ENCODE data around the gene CGNL1. TPM values are rescaled to one million over a fixed set of nuclear protein-coding genes. Genes with fewer than 3 reads are reported as not detected.

The CGNL1 gene
- total RNA-seq, 1 experiment from 2014 or later = 0.31 TPM

DNA sequence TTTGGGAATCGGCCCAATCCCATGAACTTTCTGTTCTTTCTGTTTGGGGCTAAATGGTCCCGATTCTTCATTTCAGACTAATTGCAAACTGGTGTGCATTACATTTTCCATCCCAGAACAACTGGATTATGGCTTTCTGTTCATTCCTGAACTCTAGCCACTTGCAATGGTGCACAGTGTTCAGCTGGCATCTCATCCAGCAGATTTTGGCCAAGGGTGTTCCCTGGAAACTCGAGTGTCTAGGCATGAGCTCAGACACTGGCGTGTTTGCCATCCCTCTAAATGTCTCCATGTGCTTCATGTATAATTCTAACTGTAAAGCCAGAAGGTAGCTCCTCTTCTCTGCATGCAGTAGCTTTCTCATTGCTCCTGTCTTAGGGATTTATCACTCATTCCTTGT, 118.3 kb downstream of the CGNL1 start:
- no peaks in the 10 kb centered on the region for H3K79me2 ChIP-seq (ENCODE audit: low read depth)
- intact Hi-C loops (cut with micrococcal nuclease; ENCODE audit: unreplicated experiment) = no loop called here
- H3K36me3 ChIP-seq (ENCODE audit: low read depth) = no peaks in the 10 kb centered on the region
- no peaks in the 10 kb centered on the region for H3K9me3 ChIP-seq (ENCODE audit: insufficient read depth, low read depth)
- ChIA-PET POLR2A (ENCODE audit: unreplicated experiment) (interaction anchor here (0.6 kb wide), 1 partner anchor 48 kb away, joined by 17 read pairs; no protein-coding TSS in a partner anchor), CTCF (no interaction called here)
- no TSS peak for BruUV-seq (replicated peaks)
- H3K4me3 ChIP-seq = no peak overlapping the region
- no peak overlapping the region for H3K27ac ChIP-seq
- no peaks in the 10 kb centered on the region for H3F3A ChIP-seq (ENCODE audit: insufficient read depth, low read depth)
- no peaks in the 10 kb centered on the region for H3K4me1 ChIP-seq (replicated peaks; ENCODE audit: insufficient read depth)
- no peak overlapping the region for H2AFZ ChIP-seq
- H3K4me2 ChIP-seq = no peak overlapping the region
- no peaks in the 10 kb centered on the region for H4K20me1 ChIP-seq (ENCODE audit: insufficient read depth)
- H3K9me2 ChIP-seq (ENCODE audit: insufficient read depth) = no peaks in the 10 kb centered on the region
- no peaks in the 10 kb centered on the region for H3K27me3 ChIP-seq (ENCODE audit: insufficient read depth, low read depth)
- no peak for DNase-seq
- no peak for TF ChIP-seq EZH2 (IDR thresholded peaks at IDR 0.05; ENCODE audit: low read depth)
- TF ChIP-seq, protein P1, sequence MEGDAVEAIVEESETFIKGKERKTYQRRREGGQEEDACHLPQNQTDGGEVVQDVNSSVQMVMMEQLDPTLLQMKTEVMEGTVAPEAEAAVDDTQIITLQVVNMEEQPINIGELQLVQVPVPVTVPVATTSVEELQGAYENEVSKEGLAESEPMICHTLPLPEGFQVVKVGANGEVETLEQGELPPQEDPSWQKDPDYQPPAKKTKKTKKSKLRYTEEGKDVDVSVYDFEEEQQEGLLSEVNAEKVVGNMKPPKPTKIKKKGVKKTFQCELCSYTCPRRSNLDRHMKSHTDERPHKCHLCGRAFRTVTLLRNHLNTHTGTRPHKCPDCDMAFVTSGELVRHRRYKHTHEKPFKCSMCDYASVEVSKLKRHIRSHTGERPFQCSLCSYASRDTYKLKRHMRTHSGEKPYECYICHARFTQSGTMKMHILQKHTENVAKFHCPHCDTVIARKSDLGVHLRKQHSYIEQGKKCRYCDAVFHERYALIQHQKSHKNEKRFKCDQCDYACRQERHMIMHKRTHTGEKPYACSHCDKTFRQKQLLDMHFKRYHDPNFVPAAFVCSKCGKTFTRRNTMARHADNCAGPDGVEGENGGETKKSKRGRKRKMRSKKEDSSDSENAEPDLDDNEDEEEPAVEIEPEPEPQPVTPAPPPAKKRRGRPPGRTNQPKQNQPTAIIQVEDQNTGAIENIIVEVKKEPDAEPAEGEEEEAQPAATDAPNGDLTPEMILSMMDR (conservative IDR thresholded peaks at IDR 0.05) = no peak

DNA sequence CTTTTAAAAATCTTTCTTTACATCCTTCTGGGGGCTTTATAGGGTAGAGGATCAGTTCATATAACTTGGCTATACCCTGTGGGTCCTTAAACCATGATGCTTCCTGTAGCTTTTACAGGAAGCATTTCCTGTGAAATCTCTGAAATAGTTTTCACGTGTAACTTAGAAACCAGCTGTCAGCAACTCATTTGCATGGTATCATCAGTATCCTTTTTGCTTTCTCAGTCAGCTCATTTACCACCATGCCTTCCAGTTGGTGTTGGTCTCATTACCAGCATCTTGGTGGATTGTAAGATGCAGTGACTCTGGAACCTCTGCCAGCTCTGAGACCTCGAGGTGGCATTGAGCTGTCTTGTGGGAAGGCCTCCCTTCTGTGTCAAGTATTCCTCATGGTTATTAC, 118.7 kb downstream of the CGNL1 start:
- no peaks in the 10 kb centered on the region for H4K20me1 ChIP-seq (ENCODE audit: insufficient read depth)
- no peaks in the 10 kb centered on the region for H3K9me2 ChIP-seq (ENCODE audit: insufficient read depth)
- H2AFZ ChIP-seq = no peak overlapping the region
- H3K4me1 ChIP-seq (replicated peaks; ENCODE audit: insufficient read depth) = no peaks in the 10 kb centered on the region
- intact Hi-C loops (cut with micrococcal nuclease; ENCODE audit: unreplicated experiment) = no loop called here
- no TSS peak for BruUV-seq (replicated peaks)
- H3K36me3 ChIP-seq (ENCODE audit: low read depth) = no peaks in the 10 kb centered on the region
- H3K27me3 ChIP-seq (ENCODE audit: insufficient read depth, low read depth) = no peaks in the 10 kb centered on the region
- no peak overlapping the region for H3K4me3 ChIP-seq
- ChIA-PET POLR2A (ENCODE audit: unreplicated experiment) (interaction anchor here (0.6 kb wide), 1 partner anchor 49 kb away, joined by 17 read pairs; no protein-coding TSS in a partner anchor), CTCF (no interaction called here)
- H3K9me3 ChIP-seq (ENCODE audit: insufficient read depth, low read depth) = no peaks in the 10 kb centered on the region
- H3K4me2 ChIP-seq = no peak overlapping the region
- H3K79me2 ChIP-seq (ENCODE audit: low read depth) = no peaks in the 10 kb centered on the region
- no peak overlapping the region for H3K27ac ChIP-seq
- no peak for TF ChIP-seq EZH2 (IDR thresholded peaks at IDR 0.05; ENCODE audit: low read depth)
- TF ChIP-seq, protein P1 (conservative IDR thresholded peaks at IDR 0.05) = no peak
- no peaks in the 10 kb centered on the region for H3F3A ChIP-seq (ENCODE audit: insufficient read depth, low read depth)
- no peak for DNase-seq

DNA sequence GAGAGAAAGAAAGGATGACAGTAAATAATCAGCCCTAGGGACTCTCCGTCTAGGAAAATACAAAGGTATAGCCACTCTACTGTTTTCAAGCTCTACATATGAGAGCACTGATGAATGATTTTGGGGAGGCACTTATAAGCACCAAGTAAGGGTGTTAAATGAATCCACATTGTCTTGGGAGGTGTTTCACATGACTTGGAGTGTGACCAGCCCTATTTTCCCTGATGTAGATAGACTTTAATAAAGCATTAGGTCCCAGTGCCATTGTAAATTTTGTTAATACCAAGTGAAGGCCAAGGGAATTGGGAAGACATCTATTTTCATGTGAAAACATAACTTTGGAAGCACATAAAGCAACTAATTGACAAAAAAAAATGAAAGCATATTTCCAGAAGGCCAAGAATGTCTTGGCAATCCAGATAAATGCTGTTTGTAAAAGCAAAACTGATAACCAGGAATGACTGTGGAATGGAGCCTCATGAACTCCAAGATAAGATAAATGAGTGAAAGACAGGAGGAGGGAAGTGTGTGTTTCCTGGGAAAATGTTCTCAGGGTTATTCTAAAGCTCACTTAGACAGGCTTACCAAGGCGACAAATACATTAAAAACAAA, 119.4 kb downstream of the CGNL1 start:
- Histone ChIP-seq H3K4me2 (no peak overlapping the region), H3K36me3 (ENCODE audit: low read depth) (no peaks in the 10 kb centered on the region), H3K4me1 (replicated peaks; ENCODE audit: insufficient read depth) (no peaks in the 10 kb centered on the region), H4K20me1 (ENCODE audit: insufficient read depth) (no peaks in the 10 kb centered on the region), H3F3A (ENCODE audit: insufficient read depth, low read depth) (no peaks in the 10 kb centered on the region), H3K4me3 (no peak overlapping the region), H3K79me2 (ENCODE audit: low read depth) (no peaks in the 10 kb centered on the region), H3K27me3 (ENCODE audit: insufficient read depth, low read depth) (no peaks in the 10 kb centered on the region), H2AFZ (no peak overlapping the region), H3K27ac (no peak overlapping the region), H3K9me2 (ENCODE audit: insufficient read depth) (no peaks in the 10 kb centered on the region), H3K9me3 (ENCODE audit: insufficient read depth, low read depth) (no peaks in the 10 kb centered on the region)
- CTCF ChIA-PET = no interaction called here
- no peak for DNase-seq
- intact Hi-C loops (cut with micrococcal nuclease; ENCODE audit: unreplicated experiment) = no loop called here
- TF ChIP-seq, protein P1 (conservative IDR thresholded peaks at IDR 0.05) = no peak
- no peak for TF ChIP-seq EZH2 (IDR thresholded peaks at IDR 0.05; ENCODE audit: low read depth)
- POLR2A ChIA-PET (ENCODE audit: unreplicated experiment) = no interaction called here
- BruUV-seq (replicated peaks) = no TSS peak
